HG03521 (cell line): Measurements from ENCODE around the gene SOX30.

ENCODE experiments used
- ATAC-seq: cut with Tn5 transposase; IDR thresholded peaks from one replicate; pipeline ENCODE4 v1.9.1; 2021; ENCODE audit warnings: mild to moderate bottlenecking, moderate library complexity; ENCODE audit not compliant: unreplicated experiment

The SOX30 gene

GRCh38 chr5:157610990-157611389, 41.2 kb downstream of the SOX30 start:
- ATAC-seq = no peak

DNA sequence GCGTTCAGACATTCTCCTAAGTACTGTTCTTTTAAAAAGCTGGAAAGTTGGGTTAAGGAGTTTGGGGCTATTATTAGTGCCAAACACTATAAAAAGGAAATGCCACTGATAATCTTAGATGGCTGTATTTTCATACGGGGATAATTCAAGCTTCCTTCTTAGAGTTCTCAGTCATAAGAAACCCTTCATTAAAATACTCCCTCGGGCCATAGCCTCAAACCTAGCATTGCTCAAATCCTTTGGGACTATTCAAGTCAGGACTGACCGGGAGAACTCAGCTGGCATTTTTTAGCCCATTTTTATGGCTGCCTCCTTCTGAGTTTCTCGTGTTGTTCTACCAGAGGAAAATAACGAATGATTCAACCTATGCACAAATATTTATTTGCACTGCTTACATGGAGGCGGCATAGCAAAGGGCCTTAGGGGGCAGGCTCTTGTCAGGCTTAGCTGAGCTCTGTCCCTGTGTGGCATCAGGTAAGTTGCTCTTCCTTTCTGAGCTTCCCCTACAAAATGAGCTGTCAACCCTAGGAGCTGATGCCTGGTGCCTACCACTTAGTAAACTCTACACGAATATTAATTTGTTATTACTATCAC, 43.2 kb downstream of the SOX30 start:
- no peak for ATAC-seq

- peak; percentile 50 for ATAC-seq
These were observed 44.7 kb downstream of the SOX30 start for GRCh38 chr5:157607371-157608161.

- no peak for ATAC-seq
These were observed 46.2 kb downstream of the SOX30 start for GRCh38 chr5:157606046-157606445.

- no peak for ATAC-seq
These were observed 48.7 kb downstream of the SOX30 start for GRCh38 chr5:157603333-157604190.

DNA sequence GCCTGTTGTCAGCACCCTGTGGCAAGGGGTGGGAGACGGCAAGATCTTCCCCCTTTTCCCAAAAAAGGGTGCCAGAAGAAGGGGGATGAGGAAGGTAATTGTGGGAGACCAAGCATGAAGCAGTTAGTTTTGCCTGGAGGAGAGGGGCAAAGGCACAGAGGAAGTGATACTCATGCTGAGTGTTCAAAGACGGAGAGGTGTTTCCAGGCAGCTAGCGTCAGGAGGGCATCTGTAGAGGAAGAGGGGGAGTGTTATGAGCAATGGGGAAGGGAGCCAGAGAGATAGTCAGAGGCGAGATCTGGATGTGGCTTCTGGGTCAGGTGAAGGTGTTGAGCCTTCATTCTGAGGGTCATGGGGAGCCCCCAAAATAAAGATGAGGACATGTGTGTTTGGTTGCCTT, 49.7 kb downstream of the SOX30 start:
- ATAC-seq = peak; percentile 48

- ATAC-seq = no peak
These were observed 52.0 kb downstream of the SOX30 start for GRCh38 chr5:157600252-157600651.

DNA sequence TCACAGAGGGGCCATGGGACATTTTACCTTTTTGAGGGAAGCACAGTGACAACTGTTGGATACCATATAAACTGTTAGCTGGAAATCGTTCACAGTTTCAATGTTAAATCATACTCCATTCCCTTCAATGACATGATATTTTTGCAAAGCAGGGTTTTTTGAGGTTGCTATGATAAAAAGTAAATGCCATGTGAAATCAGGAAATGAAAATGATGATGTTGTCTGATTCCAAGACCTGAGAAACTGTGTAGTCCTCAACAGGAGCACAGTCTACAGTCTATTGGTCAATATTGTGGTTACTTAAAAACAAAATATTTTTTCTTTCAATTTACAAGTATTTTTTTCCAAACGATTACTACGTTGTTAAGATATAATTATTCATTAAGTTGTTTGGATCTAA, 52.7 kb downstream of the SOX30 start:
- no peak for ATAC-seq

DNA sequence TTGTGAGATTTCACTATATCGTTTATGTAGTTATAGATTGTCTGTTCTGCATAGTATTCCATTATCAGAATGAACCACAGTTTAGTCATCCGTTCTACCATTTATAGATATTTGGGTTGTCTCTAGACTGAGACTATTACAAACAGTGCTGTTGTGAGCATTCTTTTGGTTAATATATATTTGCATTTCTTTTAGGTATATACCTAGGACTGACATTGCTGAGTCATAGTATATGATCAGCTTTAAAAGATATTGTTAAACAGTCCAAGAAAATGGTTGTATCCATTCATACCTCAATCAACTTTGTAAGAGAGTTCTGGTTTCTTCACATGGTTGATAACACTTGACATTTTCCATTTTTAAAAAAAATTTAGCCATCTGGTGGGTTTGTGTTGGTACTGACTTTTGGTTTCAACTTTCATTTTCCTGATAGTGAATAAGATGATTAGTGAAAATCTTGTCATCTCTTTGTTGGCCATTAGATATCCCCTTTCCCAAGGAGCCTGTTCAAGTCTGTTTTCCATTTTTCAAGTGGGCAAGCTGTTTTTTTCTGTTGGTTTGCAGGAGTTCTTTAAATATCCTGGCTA, 53.8 kb downstream of the SOX30 start:
- peak; percentile 33 for ATAC-seq

- no peak for ATAC-seq
These were observed 55.0 kb downstream of the SOX30 start for GRCh38 chr5:157597277-157597676.

- ATAC-seq = peak; percentile 79
These were observed 55.8 kb downstream of the SOX30 start for GRCh38 chr5:157596487-157596886.

DNA sequence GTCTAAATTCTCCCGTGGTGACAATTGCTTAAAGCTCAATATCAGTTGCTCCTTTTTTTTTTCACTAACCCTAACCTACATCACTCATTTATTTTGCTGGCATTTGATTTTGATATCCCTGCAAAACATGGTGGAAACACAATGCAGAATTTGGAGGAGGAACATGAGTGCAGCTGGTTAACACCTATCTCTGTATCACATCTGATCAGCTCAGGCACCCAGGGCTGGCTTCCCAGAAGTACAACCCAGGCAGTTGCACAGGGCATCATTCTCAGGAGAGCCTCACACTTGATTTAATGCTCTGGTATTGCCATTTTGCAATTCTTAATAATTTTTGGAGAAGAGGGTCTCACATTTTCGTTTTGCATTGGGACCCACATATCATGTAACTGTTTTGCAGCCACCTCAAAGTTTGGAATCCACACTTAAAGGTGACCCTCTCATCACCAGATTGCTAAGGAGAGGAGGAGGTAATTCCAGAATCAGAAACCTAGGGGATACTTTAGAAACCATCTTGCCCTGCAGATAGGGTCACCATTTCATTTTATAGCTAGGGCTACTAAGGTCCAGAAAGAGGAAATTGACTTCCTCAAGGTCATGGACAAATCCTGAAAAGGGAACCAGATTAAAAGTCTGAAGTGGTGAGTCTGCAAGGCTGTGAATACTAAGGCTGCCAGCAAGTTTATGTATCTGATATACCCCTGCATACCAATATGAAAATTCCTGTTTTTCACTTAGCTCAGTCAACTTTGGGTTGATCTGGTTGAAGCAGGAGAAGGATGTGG, 57.4 kb downstream of the SOX30 start:
- no peak for ATAC-seq

- ATAC-seq = no peak
These were observed 58.0 kb downstream of the SOX30 start for GRCh38 chr5:157594257-157594656.

GRCh38 chr5:157593052-157593757, 59.0 kb downstream of the SOX30 start:
- no peak for ATAC-seq

GRCh38 chr5:157592594-157592993, 59.6 kb downstream of the SOX30 start:
- no peak for ATAC-seq

DNA sequence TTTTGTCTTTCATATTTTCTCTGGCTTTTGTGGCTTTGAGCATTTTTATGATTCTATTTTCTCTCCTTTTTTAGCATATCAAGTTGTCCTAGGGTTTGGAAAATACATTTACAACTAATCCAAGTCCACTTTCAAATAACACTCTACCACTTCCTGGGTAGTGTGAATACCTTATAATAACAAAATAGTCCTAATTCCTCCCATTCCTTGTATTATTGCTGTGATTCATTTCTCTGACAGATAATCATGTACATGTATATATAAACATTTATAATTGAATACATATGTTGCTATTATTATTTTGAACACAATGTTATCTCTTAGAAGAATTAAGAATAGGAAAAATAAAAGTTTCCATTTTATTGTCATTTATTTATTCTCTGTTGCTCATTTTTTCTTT, 61.8 kb downstream of the SOX30 start:
- ATAC-seq = no peak

- no peak for ATAC-seq
These were observed 67.6 kb downstream of the SOX30 start for GRCh38 chr5:157584628-157585027.

GRCh38 chr5:157582731-157583620, 69.3 kb downstream of the SOX30 start:
- peak; percentile 55 for ATAC-seq

GRCh38 chr5:157581901-157582300, 70.3 kb downstream of the SOX30 start:
- ATAC-seq = no peak
